Neural cell (in vitro differentiated cells): ENCODE data around the gene DENND4A. TPM values are rescaled to one million over a fixed set of nuclear protein-coding genes. Genes with fewer than 3 reads are reported as not detected.

ENCODE experiments used
- H2AFZ ChIP-seq: fragments of 200-600, 300-800 bp; sonication (generic), shearing (Covaris generic); 2 replicates; pipeline ENCODE4 v1.6.0; 2014; ENCODE audit warnings: low read depth, mild to moderate bottlenecking, antibody characterized with exemption, low read length, moderate library complexity
- H3F3A ChIP-seq: fragments of 200-600 bp; shearing (Covaris generic); 2 replicates; pipeline ENCODE4 v1.6.1; 2016; ENCODE audit warnings: mild to moderate bottlenecking, moderate library complexity, mixed read lengths, antibody characterized with exemption, low read length; ENCODE audit not compliant: insufficient read depth, poor library complexity, severe bottlenecking
- H3K27ac ChIP-seq: fragments of 200-600, 300-800 bp; sonication (generic), shearing (Covaris generic); 2 replicates; pipeline ENCODE4 v1.5.1; 2014; ENCODE audit warnings: mild to moderate bottlenecking, low read length, moderate library complexity
- H3K27me3 ChIP-seq: fragments of 300-800, 200-600 bp; sonication (generic), shearing (Covaris generic); 2 replicates; pipeline ENCODE4 v1.6.0; 2014; ENCODE audit warnings: mild to moderate bottlenecking, low read depth, low read length, moderate library complexity; ENCODE audit not compliant: insufficient read depth
- H3K36me3 ChIP-seq: fragments of 300-800, 200-600 bp; sonication (generic), shearing (Covaris generic); 2 replicates; pipeline ENCODE4 v1.5.1; 2014; ENCODE audit warnings: mild to moderate bottlenecking, antibody characterized with exemption, low read length, moderate library complexity; ENCODE audit not compliant: insufficient read depth
- H3K4me2 ChIP-seq: fragments of 300-800, 200-600 bp; sonication (generic), shearing (Covaris generic); 2 replicates; pipeline ENCODE4 v1.6.0; 2014; ENCODE audit warnings: mild to moderate bottlenecking, low read length
- H3K4me3 ChIP-seq: fragments of 300-800, 200-600 bp; sonication (generic), shearing (Covaris generic); 2 replicates; pipeline ENCODE4 v1.5.1; 2014; ENCODE audit warnings: mild to moderate bottlenecking, low read length, moderate library complexity
- H3K79me2 ChIP-seq: fragments of 200-600 bp; shearing (Covaris generic); replicated peaks from 2 replicates; pipeline ENCODE4 v1.6.0; 2014; ENCODE audit warnings: mild to moderate bottlenecking, low read length, moderate library complexity; ENCODE audit not compliant: insufficient read depth
- H3K9ac ChIP-seq: fragments of 300-800, 200-600 bp; sonication (generic), shearing (Covaris generic); 2 replicates; pipeline ENCODE4 v1.6.1; 2016; ENCODE audit warnings: mild to moderate bottlenecking, low read length, mixed read lengths
- H3K9me2 ChIP-seq: fragments of 200-600 bp; shearing (Covaris generic); 2 replicates; pipeline ENCODE4 v1.6.1; 2016; ENCODE audit warnings: mild to moderate bottlenecking, low read length, mixed read lengths; ENCODE audit not compliant: insufficient read depth
- H3K9me3 ChIP-seq: fragments of 200-600, 300-800 bp; sonication (generic), shearing (Covaris generic); 2 replicates; pipeline ENCODE4 v1.6.1; 2016; ENCODE audit warnings: mild to moderate bottlenecking, mixed run types, low read length, moderate library complexity, mixed read lengths
- H4K20me1 ChIP-seq: fragments of 200-600 bp; shearing (Covaris generic); 2 replicates; pipeline ENCODE4 v1.6.1; 2016; ENCODE audit warnings: mild to moderate bottlenecking, mixed run types; ENCODE audit not compliant: insufficient read depth
- CTCF ChIP-seq: fragments of 450-650 bp; IDR thresholded peaks from 2 replicates; pipeline ENCODE4 v1.5.1; 2014; ENCODE audit warnings: antibody characterized with exemption, mild to moderate bottlenecking, moderate library complexity; ENCODE audit not compliant: poor library complexity, severe bottlenecking
- EP300 ChIP-seq: fragments of 450-650 bp; conservative IDR thresholded peaks from 2 replicates; pipeline ENCODE4 v1.6.1; 2014; ENCODE audit warnings: antibody characterized with exemption, mild to moderate bottlenecking, moderate library complexity; ENCODE audit not compliant: poor library complexity, severe bottlenecking
- EZH2 ChIP-seq: fragments of 200-600, 300-800 bp; shearing (Covaris generic), sonication (generic); IDR thresholded peaks from 2 replicates; pipeline ENCODE4 v1.6.1; 2014; ENCODE audit warnings: antibody characterized with exemption, low read length, borderline replicate concordance, mild to moderate bottlenecking; ENCODE audit not compliant: insufficient read depth, poor library complexity, severe bottlenecking
- MXI1 ChIP-seq: fragments of 450-650 bp; conservative IDR thresholded peaks from 2 replicates; pipeline ENCODE4 v1.6.1; 2014; ENCODE audit warnings: antibody characterized with exemption, mild to moderate bottlenecking; ENCODE audit not compliant: poor library complexity, severe bottlenecking
- POLR2AphosphoS5 ChIP-seq: IDR thresholded peaks from 2 replicates; pipeline ENCODE4 v1.6.1; 2012
- RAD21 ChIP-seq: fragments of 450-650 bp; conservative IDR thresholded peaks from 2 replicates; pipeline ENCODE4 v1.6.1; 2014; ENCODE audit warnings: antibody characterized with exemption, mild to moderate bottlenecking, moderate library complexity
- REST ChIP-seq: IDR thresholded peaks from 2 replicates; pipeline ENCODE4 v1.6.1; 2012; ENCODE audit warnings: borderline replicate concordance
- SMC3 ChIP-seq: fragments of 450-650 bp; conservative IDR thresholded peaks from 2 replicates; pipeline ENCODE4 v1.6.1; 2014; ENCODE audit warnings: antibody characterized with exemption, mild to moderate bottlenecking, moderate library complexity; ENCODE audit not compliant: poor library complexity
- TAF1 ChIP-seq: IDR thresholded peaks from 2 replicates; pipeline ENCODE4 v1.6.1; 2012; ENCODE audit warnings: low read depth
- polyA plus RNA-seq: library from polyadenylated mRNA; depleted of rRNA; stranded (reverse); fragments of >200 nt; gene quantifications from 2 replicates; pipeline ENCODE4 v1.2.3, GENCODE V29; 2014

Gene DENND4A
- polyA plus RNA-seq, 1 donor from 2014 or later, result 7.5 TPM

- Histone ChIP-seq H3K27me3 (no peaks in the 10 kb centered on the region), H3K4me3 (no peak overlapping the region), H3K9me3 (no peaks in the 10 kb centered on the region), H3K9ac (no peak overlapping the region), H3K9me2 (no peaks in the 10 kb centered on the region), H2AFZ (no peak overlapping the region), H3F3A (no peaks in the 10 kb centered on the region), H3K36me3 (no peaks in the 10 kb centered on the region), H3K79me2 (no peaks in the 10 kb centered on the region), H3K4me2 (no peak overlapping the region), H4K20me1 (no peaks in the 10 kb centered on the region), H3K27ac (no peak overlapping the region)
- TF ChIP-seq TAF1 (no peak), REST (no peak), RAD21 (no peak), CTCF (no peak), POLR2AphosphoS5 (no peak)
These were observed 169.0 kb downstream of the DENND4A start for GRCh38 chr15:65623103-65623502.

GRCh38 chr15:65621638-65622037, 170.5 kb downstream of the DENND4A start, which contains the start of gene SLC24A1:
SLC24A1 (plus strand) TSS chr15:65621938; CDS start chr15:65624081, 2,143 bp downstream.
- no peak within 1 kb of the TSS for H3K4me2 ChIP-seq
- no peaks in the 10 kb centered on the region for H3K9me3 ChIP-seq
- H2AFZ ChIP-seq, result no peak within 1 kb of the TSS
- no peaks in the 10 kb centered on the region for H3K79me2 ChIP-seq
- H3K27me3 ChIP-seq, result no peaks in the 10 kb centered on the region
- no peaks in the 10 kb centered on the region for H4K20me1 ChIP-seq
- H3K9me2 ChIP-seq, result no peaks in the 10 kb centered on the region
- no peak for TF ChIP-seq TAF1
- no peak for TF ChIP-seq RAD21
- no peak for TF ChIP-seq MXI1
- TF ChIP-seq POLR2AphosphoS5, result no peak
- TF ChIP-seq SMC3, result no peak
- TF ChIP-seq EZH2, result no peak
- TF ChIP-seq REST, result no peak
- TF ChIP-seq CTCF, result no peak
- no peak for TF ChIP-seq EP300
- H3K36me3 ChIP-seq, result no peaks in the 10 kb centered on the region
- no peak within 1 kb of the TSS for H3K27ac ChIP-seq
- no peak within 1 kb of the TSS for H3K9ac ChIP-seq
- H3F3A ChIP-seq, result no peaks in the 10 kb centered on the region
- H3K4me3 ChIP-seq, result no peak within 1 kb of the TSS
